Stromal cell of bone marrow (primary cell): ENCODE measurements around the gene OOSP1.
"Not testable (repeated sequence)": the region's sequence is repeated elsewhere in the genome, so short reads cannot be mapped to it uniquely, and the experiment has no call there.

Experiments used
- DNase-seq: peaks from one replicate; pipeline ENCODE4 v3.0.0-alpha.2; 2012; ENCODE audit warnings: low read depth

The OOSP1 gene

DNA sequence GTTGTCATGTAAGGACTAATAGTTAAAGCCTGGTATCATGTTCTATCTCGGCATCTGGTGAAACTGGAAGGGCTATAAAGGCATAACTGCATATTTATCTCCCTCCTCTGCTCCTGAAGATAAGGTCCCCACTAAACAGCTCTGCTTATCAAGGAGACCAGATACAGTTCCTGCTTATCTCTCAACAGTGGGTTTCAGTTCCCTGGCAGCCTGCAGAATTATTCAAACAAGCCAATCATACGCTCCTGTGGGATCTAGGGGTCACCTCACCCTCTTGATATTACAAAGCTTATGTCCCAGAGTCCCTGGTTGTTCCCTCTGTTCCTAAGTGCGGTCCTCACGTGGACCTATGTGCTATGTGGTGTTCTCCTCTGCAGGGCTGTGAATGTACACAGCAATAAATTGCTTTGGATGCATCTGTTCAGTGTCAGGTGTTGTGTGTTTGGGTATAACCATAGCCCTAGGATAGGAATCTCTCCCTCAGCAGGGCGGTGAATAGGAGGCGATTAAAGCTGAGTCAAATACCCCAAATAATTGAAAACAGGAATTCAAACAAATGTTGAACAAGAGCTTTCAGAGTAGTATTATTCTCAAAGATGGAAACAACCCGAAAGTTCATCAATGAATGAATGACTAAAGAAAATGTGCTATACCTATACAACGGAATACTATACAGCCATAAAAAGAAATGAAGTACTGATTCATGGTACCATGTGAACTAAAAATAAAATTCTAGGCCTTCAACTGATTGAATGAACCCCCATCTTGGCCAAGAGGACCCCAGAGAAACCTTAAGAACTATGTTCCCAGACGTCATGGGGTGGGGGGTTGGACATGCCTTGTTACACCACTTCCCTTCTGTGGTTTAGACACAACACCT, 22.5 kb downstream of the OOSP1 start:
- DNase-seq: no peak

DNA sequence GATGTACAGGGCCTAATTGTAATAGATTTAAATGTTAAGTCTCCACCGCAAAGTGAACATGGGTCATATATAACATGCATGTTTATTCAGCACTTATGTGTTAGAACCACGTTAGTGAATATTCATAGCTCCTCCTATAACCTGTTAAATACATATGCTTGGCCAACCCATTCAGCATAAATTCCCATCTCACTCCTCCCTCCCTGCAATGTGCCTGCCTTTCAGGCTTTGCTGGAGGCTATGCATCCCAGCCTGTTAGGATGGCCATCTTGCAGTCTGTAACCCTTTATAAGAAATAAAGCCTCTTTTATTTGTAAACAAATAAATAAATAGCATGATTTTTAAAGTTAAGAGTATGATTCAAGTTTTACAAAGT, 23.9 kb downstream of the OOSP1 start:
- DNase-seq: no peak

- no peak for DNase-seq
Observed at GRCh38 chr11:59963733-59964132, 25.5 kb downstream of the OOSP1 start, which contains the start of gene OOSP4A. OOSP4A (plus strand) TSS chr11:59964033; CDS start chr11:59964033, 0 bp downstream.

- no peak for DNase-seq
Observed at GRCh38 chr11:59965424-59965823, 27.2 kb downstream of the OOSP1 start.

DNA sequence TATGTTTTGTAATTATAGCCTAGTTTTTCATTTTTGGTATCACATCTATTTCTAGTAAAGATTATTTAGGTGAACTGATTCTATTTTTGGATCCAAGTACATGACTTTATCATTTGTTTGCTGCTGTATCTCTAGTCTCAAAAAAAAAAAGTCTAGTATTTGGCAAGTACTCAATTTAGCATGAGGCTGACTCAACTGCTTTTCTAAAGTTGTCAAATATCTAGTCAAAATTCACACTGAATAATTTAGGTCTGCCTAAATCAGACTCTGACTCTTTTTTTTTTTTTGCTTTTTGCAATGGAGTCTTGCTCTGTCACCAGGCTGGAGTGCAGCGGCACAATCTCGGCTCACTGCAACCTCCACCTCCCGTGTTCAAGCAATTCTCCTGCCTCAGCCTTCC, 28.0 kb downstream of the OOSP1 start:
- DNase-seq: no peak

DNA sequence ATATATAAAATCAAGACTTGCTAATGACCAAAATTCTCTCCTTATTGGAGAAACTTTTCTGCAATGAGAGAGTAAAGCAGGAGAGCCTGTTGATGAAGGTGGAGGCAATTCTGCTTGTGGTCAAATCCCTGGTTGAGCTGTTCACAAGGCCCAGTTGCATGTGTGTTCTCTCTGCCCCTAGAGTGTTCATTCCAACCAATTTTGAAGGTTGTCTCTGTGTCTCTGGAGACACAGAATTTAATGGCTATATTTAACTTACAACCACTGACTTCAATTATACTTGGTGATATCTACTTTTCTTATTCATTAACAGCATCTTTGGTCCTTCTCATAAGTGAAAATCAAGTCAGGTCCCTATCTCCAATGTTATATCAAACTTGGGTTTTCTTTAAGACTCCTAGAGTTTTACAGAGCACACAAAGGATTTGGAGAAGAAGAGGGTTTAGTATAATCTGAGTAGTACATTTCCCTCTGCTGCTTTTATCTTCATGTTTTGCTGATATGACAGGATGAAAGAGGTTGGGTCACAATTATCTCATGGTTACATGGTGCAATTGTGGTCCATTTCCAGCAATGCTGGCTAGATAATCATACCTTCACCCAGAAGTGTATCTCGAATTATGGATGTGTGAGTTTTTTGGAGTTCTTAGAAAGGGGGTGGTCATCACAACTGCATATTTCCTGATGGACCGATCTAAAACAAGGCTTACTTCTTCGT, 29.6 kb downstream of the OOSP1 start:
- DNase-seq: no peak

- no peak for DNase-seq
Observed at GRCh38 chr11:59968395-59968783, 30.2 kb downstream of the OOSP1 start.

- DNase-seq: no peak
Observed at GRCh38 chr11:59973097-59973496, 34.9 kb downstream of the OOSP1 start.

GRCh38 chr11:59981106-59981770, 43.0 kb downstream of the OOSP1 start:
- no peak for DNase-seq

GRCh38 chr11:59982037-59982436, 43.8 kb downstream of the OOSP1 start:
- not testable (repeated sequence) for DNase-seq

DNA sequence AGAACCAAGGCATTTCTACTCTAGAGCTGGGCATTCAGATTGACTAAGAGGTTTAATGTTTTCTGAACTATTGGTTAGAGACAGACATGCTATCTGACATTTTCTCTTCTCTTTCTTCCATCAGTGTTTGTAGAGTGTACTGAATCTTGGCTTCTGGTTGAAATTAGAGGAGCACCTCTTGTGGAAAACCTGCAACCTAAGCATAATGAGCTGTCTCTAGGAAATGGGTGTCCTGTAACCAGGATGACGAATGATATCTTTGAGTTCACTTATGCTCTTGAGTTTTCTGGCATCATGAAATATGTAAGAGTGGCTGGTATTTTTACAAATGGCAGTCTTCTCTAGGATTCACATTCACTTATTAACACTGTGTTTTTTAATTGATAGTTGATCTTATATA, 45.0 kb downstream of the OOSP1 start:
- no peak for DNase-seq

- DNase-seq: no peak
Observed at GRCh38 chr11:59984368-59984767, 46.1 kb downstream of the OOSP1 start.

- no peak for DNase-seq
Observed at GRCh38 chr11:59990421-59990820, 52.2 kb downstream of the OOSP1 start.

DNA sequence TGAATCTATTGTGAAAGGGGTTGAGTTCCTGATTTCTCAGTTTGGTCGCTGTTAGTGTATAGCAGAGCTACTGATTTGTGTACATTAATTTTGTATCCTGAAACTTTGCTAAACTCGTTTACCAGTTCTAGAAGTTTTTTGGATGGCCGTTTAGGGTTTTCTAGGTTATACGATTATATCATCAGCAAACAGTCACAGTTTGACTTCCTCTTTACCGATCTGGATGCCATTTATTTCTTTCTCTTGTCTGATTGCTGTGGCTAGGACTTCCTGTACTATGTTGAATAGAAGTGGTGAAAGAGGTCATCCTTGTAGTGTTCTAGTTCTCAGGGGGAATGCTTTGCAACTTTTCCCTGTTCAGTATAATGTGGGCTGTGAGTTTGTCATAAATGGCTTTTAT, 54.2 kb downstream of the OOSP1 start:
- no peak for DNase-seq

DNA sequence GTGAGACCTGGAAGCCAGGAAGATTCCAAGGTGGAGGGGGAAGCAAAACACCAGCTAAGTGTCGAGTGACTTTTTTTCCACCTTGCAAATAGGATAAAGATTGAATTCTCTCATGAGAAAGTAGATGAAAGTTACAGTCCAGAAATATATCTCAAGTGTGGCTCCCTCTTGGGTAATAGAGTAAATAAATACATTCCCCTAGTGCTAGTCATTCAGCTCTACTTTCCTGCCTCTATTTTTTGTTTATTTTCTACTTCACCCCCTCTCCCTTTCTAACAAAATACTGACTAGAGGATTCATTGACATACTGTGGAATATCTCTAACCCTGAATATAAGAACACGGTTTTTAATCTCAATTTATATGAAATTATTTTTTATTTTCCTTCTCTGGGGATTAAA, 59.6 kb downstream of the OOSP1 start:
- no peak for DNase-seq

- DNase-seq: no peak
Observed at GRCh38 chr11:59999691-60000090, 61.5 kb downstream of the OOSP1 start.

- no peak for DNase-seq
Observed at GRCh38 chr11:60003729-60004128, 65.5 kb downstream of the OOSP1 start.

DNA sequence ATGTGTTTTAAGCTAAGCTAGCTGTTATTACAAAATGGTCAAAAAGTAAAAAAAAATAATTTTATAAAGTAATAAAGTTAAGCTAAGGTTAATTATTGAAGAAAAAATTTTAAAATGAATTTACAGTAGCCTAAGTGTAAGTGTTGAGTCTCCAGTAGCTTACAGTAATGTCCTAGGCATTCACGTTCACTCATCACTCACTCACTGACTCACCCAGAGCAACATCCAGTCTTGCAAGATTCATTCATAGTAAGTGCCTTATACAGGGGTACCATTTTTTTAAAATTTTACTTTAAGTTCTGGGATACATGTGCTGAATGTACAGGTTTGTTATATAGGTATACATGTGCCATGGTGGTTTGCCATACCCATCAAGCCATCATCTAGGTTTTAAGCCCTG, 67.1 kb downstream of the OOSP1 start:
- no peak for DNase-seq
